G401 (cell line): ENCODE measurements around the gene CFAP141. TPM values are rescaled to one million over a fixed set of nuclear protein-coding genes. Genes with fewer than 3 reads are reported as not detected.
"Not testable (repeated sequence)": the region's sequence is repeated elsewhere in the genome, so short reads cannot be mapped to it uniquely, and the experiment has no call there.

Experiments
- DNase-seq: peaks from one replicate; pipeline ENCODE4 v3.0.0-alpha.2; 2015; ENCODE audit warnings: low spot score
- in situ Hi-C: cut with HindIII; loops from 2 replicates; pipeline ENCODE4 v1.10.0; 2016; ENCODE audit warnings: low sequenced_read_pairs, mixed read lengths
- total RNA-seq: library from RNA; depleted of rRNA; stranded (reverse); fragments of >200 nt; shearing (Covaris generic); gene quantifications from 2 replicates; pipeline ENCODE4 v1.2.3, GENCODE V29; 2014

CFAP141 gene
- total RNA-seq, 1 experiment from 2014 or later, result not detected

GRCh38 chr1:154213274-154213673 is 7.1 kb upstream of the CFAP141 start:
- DNase-seq, result no peak
- in situ Hi-C loops, result no loop called here

GRCh38 chr1:154212083-154212482 is 6.0 kb upstream of the CFAP141 start:
- DNase-seq, result no peak
- in situ Hi-C loops, result no loop called here

GRCh38 chr1:154208677-154209388 is 2.7 kb upstream of the CFAP141 start:
- DNase-seq, result no peak

GRCh38 chr1:154207262-154207661 is 1.1 kb upstream of the CFAP141 start:
- DNase-seq, result no peak
- in situ Hi-C loops, result no loop called here

More at GRCh38 chr1:154208677-154209388, 2.7 kb upstream of the CFAP141 start:
- in situ Hi-C loops, result no loop called here

GRCh38 chr1:154205778-154206177 is 355 bp downstream of the CFAP141 start:
- DNase-seq, in situ Hi-C loops: not testable (repeated sequence)

- in situ Hi-C loops, result no loop called here
These were observed 6.6 kb downstream of the CFAP141 start for GRCh38 chr1:154199563-154199879.

GRCh38 chr1:154198756-154199562 is 7.2 kb downstream of the CFAP141 start:
- in situ Hi-C loops, result no loop called here
- peak; percentile 59 for DNase-seq

More at GRCh38 chr1:154199563-154199879, 6.6 kb downstream of the CFAP141 start:
- DNase-seq, result no peak

GRCh38 chr1:154193821-154194220 is 12.3 kb downstream of the CFAP141 start:
- DNase-seq, result no peak
- in situ Hi-C loops, result no loop called here

- no peak for DNase-seq
These were observed 13.7 kb downstream of the CFAP141 start for GRCh38 chr1:154192476-154192875.

GRCh38 chr1:154191990-154192461 is 14.1 kb downstream of the CFAP141 start, which contains the start of gene TPM3:
Gene TPM3, minus strand, starts transcription at chr1:154192100. Its CDS starts 82 bp downstream, at chr1:154192018.
- DNase-seq, result no peak
- in situ Hi-C loops, result no loop called here

More at GRCh38 chr1:154192476-154192875, 13.7 kb downstream of the CFAP141 start:
- in situ Hi-C loops, result no loop called here

- DNase-seq, result no peak
- in situ Hi-C loops, result no loop called here
These were observed 15.6 kb downstream of the CFAP141 start for GRCh38 chr1:154190550-154190949.

- in situ Hi-C loops, result no loop called here
- DNase-seq, result no peak
These were observed 19.2 kb downstream of the CFAP141 start for GRCh38 chr1:154186852-154187501.

- in situ Hi-C loops, result no loop called here
- peak; percentile 11 for DNase-seq
These were observed 20.0 kb downstream of the CFAP141 start for GRCh38 chr1:154186177-154186576.

- peak; percentile 97 for DNase-seq
- in situ Hi-C loops, result no loop called here
These were observed 22.9 kb downstream of the CFAP141 start for GRCh38 chr1:154183046-154183915.

GRCh38 chr1:154182344-154183045 is 23.6 kb downstream of the CFAP141 start:
- in situ Hi-C loops, result no loop called here
- DNase-seq, result peak; percentile 48

- DNase-seq, result no peak
- in situ Hi-C loops, result no loop called here
These were observed 24.2 kb downstream of the CFAP141 start for GRCh38 chr1:154181944-154182343.

- in situ Hi-C loops, result no loop called here
- DNase-seq, result no peak
These were observed 26.0 kb downstream of the CFAP141 start for GRCh38 chr1:154179946-154180687.
